GM23248 (cell line): ENCODE data around the gene CEMIP. TPM values are rescaled to one million over a fixed set of nuclear protein-coding genes. Genes with fewer than 3 reads are reported as not detected.

Source experiments
- DNase-seq: peaks from one replicate; pipeline ENCODE4 v3.0.0-alpha.2; 2015
- H2AFZ ChIP-seq: fragments of 200-600 bp; sonication (generic); 2 replicates; pipeline ENCODE4 v1.6.1; 2016; ENCODE audit warnings: antibody characterized with exemption
- H3F3A ChIP-seq: fragments of 200-600 bp; sonication (generic); 2 replicates; pipeline ENCODE4 v1.6.1; 2016; ENCODE audit warnings: mild to moderate bottlenecking, antibody characterized with exemption, mixed run types; ENCODE audit not compliant: insufficient read depth
- H3K27ac ChIP-seq: fragments of 200-600 bp; sonication (generic); 2 replicates; pipeline ENCODE4 v1.5.1; 2016; ENCODE audit warnings: mild to moderate bottlenecking
- H3K27me3 ChIP-seq: fragments of 200-600 bp; sonication (generic); replicated peaks from 2 replicates; pipeline ENCODE4 v1.6.1; 2016; ENCODE audit warnings: mild to moderate bottlenecking; ENCODE audit not compliant: insufficient read depth
- H3K36me3 ChIP-seq: fragments of 200-600 bp; sonication (generic); 2 replicates; pipeline ENCODE4 v1.6.1; 2016; ENCODE audit warnings: low read depth, mild to moderate bottlenecking
- H3K4me1 ChIP-seq: fragments of 200-600 bp; sonication (generic); 2 replicates; pipeline ENCODE4 v1.6.1; 2016; ENCODE audit warnings: mild to moderate bottlenecking; ENCODE audit not compliant: insufficient read depth
- H3K4me2 ChIP-seq: fragments of 200-600 bp; sonication (generic); one replicate; pipeline ENCODE4 v1.6.1; 2016; ENCODE audit warnings: mild to moderate bottlenecking; ENCODE audit not compliant: unreplicated experiment
- H3K4me3 ChIP-seq: fragments of 200-600 bp; sonication (generic); 2 replicates; pipeline ENCODE4 v1.5.1; 2016; ENCODE audit warnings: mild to moderate bottlenecking
- H3K79me2 ChIP-seq: fragments of 200-600 bp; sonication (generic); 2 replicates; pipeline ENCODE4 v1.6.1; 2016; ENCODE audit warnings: mild to moderate bottlenecking; ENCODE audit not compliant: insufficient read depth
- H3K9ac ChIP-seq: fragments of 200-600 bp; sonication (generic); 2 replicates; pipeline ENCODE4 v1.6.1; 2016; ENCODE audit warnings: mild to moderate bottlenecking
- H3K9me2 ChIP-seq: fragments of 200-600 bp; sonication (generic); 2 replicates; pipeline ENCODE4 v1.6.1; 2016; ENCODE audit warnings: mixed run types, mild to moderate bottlenecking, moderate library complexity; ENCODE audit not compliant: insufficient read depth
- H3K9me3 ChIP-seq: fragments of 200-600 bp; sonication (generic); one replicate; pipeline ENCODE4 v1.6.1; 2017; ENCODE audit warnings: low read depth
- H4K20me1 ChIP-seq: fragments of 200-600 bp; sonication (generic); 2 replicates; pipeline ENCODE4 v1.6.0; 2016; ENCODE audit not compliant: insufficient read depth
- EZH2 ChIP-seq: fragments of 200-600 bp; sonication (generic); IDR thresholded peaks from 2 replicates; pipeline ENCODE4 v1.6.1; 2018; ENCODE audit warnings: antibody characterized with exemption, mild to moderate bottlenecking; ENCODE audit not compliant: insufficient read depth, poor library complexity, severe bottlenecking
- EZH2phosphoT487 ChIP-seq: fragments of 200-600 bp; sonication (generic); IDR thresholded peaks from 2 replicates; pipeline ENCODE4 v1.6.1; 2018; ENCODE audit warnings: antibody characterized with exemption, moderate library complexity, mild to moderate bottlenecking, low read depth; ENCODE audit not compliant: insufficient read depth
- WGBS, 2 experiments: methylation state at CpG; one replicate each; pipeline ENCODE4 v1.1.6; 2015 to 2017; ENCODE audit warnings: low lambda C conversion rate in 2 of 2, low coverage in 1 of 2; ENCODE audit errors: missing lambda C conversion rate in 2 of 2; 5-methylcytosine and 5-hydroxymethylcytosine counted together
- in situ Hi-C: fragments of 300-500 bp; cut with MboI; formaldehyde crosslinking; loops from 2 replicates; pipeline ENCODE4 v1.15.0; 2020
- microRNA counts: library from miRNA; unstranded; fragments of <30 nt; microRNA quantifications from one replicate; lab custom pipeline; 2016
- microRNA-seq: library from miRNA; unstranded; fragments of <30 nt; microRNA quantifications from one replicate; pipeline ENCODE4, GENCODE V29; 2016; ENCODE audit warnings: borderline number of aligned reads
- polyA plus RNA-seq: library from polyadenylated mRNA; unstranded; fragments of >200 nt; fragmentation: Nextera tagmentation; extraction: Ambion mirVana; gene quantifications from 2 replicates; pipeline ENCODE4 v1.2.1, GENCODE V29; 2016
- small RNA-seq: library from RNA; depleted of rRNA; stranded (forward); fragments of <200 nt; gene quantifications from one replicate; pipeline ENCODE3, GENCODE V24; 2014; ENCODE audit warnings: low read depth, low replicate concordance
- total RNA-seq: library from RNA; depleted of rRNA; stranded (reverse); fragments of >200 nt; shearing (Covaris generic); gene quantifications from 2 replicates; pipeline ENCODE4 v1.2.3, GENCODE V29; 2014; rRNA removed

CEMIP gene
- total and polyA plus RNA-seq, 2 experiments from 2014 or later: 134 to 213 TPM

GRCh38 chr15:81000624-81001151 is 221.5 kb downstream of the CEMIP start, which contains the start of gene TLNRD1:
Gene TLNRD1, plus strand, starts transcription at chr15:81000923. Its CDS starts 1,349 bp downstream, at chr15:81002272.
- Histone ChIP-seq H3K79me2 (peaks cover 42% of the 10 kb centered on the region), H3K4me1 (peaks cover 30% of the 10 kb centered on the region), H3K27me3 (no peaks in the 10 kb centered on the region), H3K36me3 (no peaks in the 10 kb centered on the region), H3F3A (peaks cover 20% of the 10 kb centered on the region; the same call in 1 of the 2 replicates), H4K20me1 (peaks cover 10% of the 10 kb centered on the region; the same call in 1 of the 2 replicates), H3K9ac (peak within 1 kb of the TSS; percentile 97), H3K9me3 (no peaks in the 10 kb centered on the region), H3K9me2 (no peaks in the 10 kb centered on the region), H3K27ac (peak within 1 kb of the TSS; percentile 95), H3K4me2 (peak within 1 kb of the TSS; percentile 80), H2AFZ (peak within 1 kb of the TSS; percentile 74), H3K4me3 (peak within 1 kb of the TSS; percentile 89)
- no peak for TF ChIP-seq EZH2
- no peak for TF ChIP-seq EZH2phosphoT487
- whole genome bisulfite sequencing, 2 experiments: 0 to 2% methylated on average over 50 of the region's 66 CpGs
- in situ Hi-C loops: no loop called here
- peak; percentile 95 for DNase-seq

MicroRNA genes within 50 kb of the gene (microRNA counts, 767-probe panel; counts per million panel counts)
- 447 counts per million, percentile 86 among the panel's probes with 10 or more counts for microRNA hsa-miR-549 (lab: Ali Mortazavi, UCI)

Small RNA genes lying within 50 kb of the gene (microRNA-seq; reads per million reads assigned to microRNA genes)
- gene MIR4514 (not detected), gene MIR549A (7.7 reads per million, percentile 12 among the genes with 10 or more reads in this experiment)

Small RNA genes lying within 50 kb of the gene (small RNA-seq; reads per million reads assigned to genes)
- gene MIR4514 (not detected), gene MIR549A (0.19 reads per million)

Other genes with a start within 250 kb of the CEMIP start
- gene ABHD17C, start 84.1 kb upstream of the CEMIP start, total RNA-seq: 3.8 and 8.3 TPM in 2 replicates
- 2.1 and 2.2 TPM in 2 replicates for gene ABHD17C, start 84.1 kb upstream of the CEMIP start, polyA plus RNA-seq
- gene MESD, start 210.4 kb downstream of the CEMIP start, total RNA-seq: 22.3 and 23.0 TPM in 2 replicates
- 35.5 and 37.8 TPM in 2 replicates for gene MESD, start 210.4 kb downstream of the CEMIP start, polyA plus RNA-seq
- gene TLNRD1, start 221.6 kb downstream of the CEMIP start, total RNA-seq: 10.7 and 11.5 TPM in 2 replicates
- 2.8 and 2.9 TPM in 2 replicates for gene TLNRD1, start 221.6 kb downstream of the CEMIP start, polyA plus RNA-seq